Subcutaneous abdominal adipose tissue (tissue), 5 donors: Measurements from ENCODE around the gene NFE2L1.
"Not testable (repeated sequence)": the region's sequence is repeated elsewhere in the genome, so short reads cannot be mapped to it uniquely, and the experiment has no call there.

ENCODE experiments used
- H3K27ac ChIP-seq: one replicate; pipeline ENCODE4 v1.7.0; 2013; ENCODE audit warnings: low read depth, mild to moderate bottlenecking, inconsistent platforms, low read length, moderate library complexity
- H3K27me3 ChIP-seq, 5 donors: one replicate each; pipeline ENCODE4 v1.7.0; 2013; ENCODE audit warnings: low read length in 5 of 5, inconsistent platforms in 1 of 5; ENCODE audit not compliant: control insufficient read depth in 5 of 5, insufficient read depth in 4 of 5
- H3K36me3 ChIP-seq, 5 donors: one replicate each; pipeline ENCODE4 v1.7.0; 2013; ENCODE audit warnings: low read length in 5 of 5; ENCODE audit not compliant: control insufficient read depth in 5 of 5, insufficient read depth in 5 of 5
- H3K4me1 ChIP-seq, 5 donors: one replicate each; pipeline ENCODE4 v1.7.0; 2013; ENCODE audit warnings: low read length in 5 of 5, mild to moderate bottlenecking in 3 of 5, moderate library complexity in 1 of 5; ENCODE audit not compliant: control insufficient read depth in 5 of 5, insufficient read depth in 5 of 5
- H3K4me3 ChIP-seq, 5 donors: one replicate each; pipeline ENCODE4 v1.7.0; 2013; ENCODE audit warnings: low read length in 5 of 5, low read depth in 1 of 5
- H3K9ac ChIP-seq, 5 donors: one replicate each; pipeline ENCODE4 v1.7.0; 2013; ENCODE audit warnings: low read length in 5 of 5, mild to moderate bottlenecking in 4 of 5, moderate library complexity in 3 of 5
- H3K9me3 ChIP-seq, 5 donors: one replicate each; pipeline ENCODE4 v1.7.0; 2013; ENCODE audit warnings: low read length in 5 of 5; ENCODE audit not compliant: control insufficient read depth in 5 of 5
- donor health status: healthy.
- donor health status: healthy.
- donor health status: healthy.
- donor health status: healthy.
- donor health status: healthy.

NFE2L1 gene

GRCh38 chr17:48074322-48075081 lies 26.3 kb downstream of the NFE2L1 start:
- Histone ChIP-seq H3K36me3 (peaks cover 8 to 25% (median 21%) of the 10 kb centered on the region in 5 donors), H3K4me3 (no peak overlapping the region), H3K9ac (no peak overlapping the region), H3K27ac (peak overlapping the region; percentile 21), H3K27me3 (no peaks in the 10 kb centered on the region), H3K4me1 (peaks cover 0 to 31% (median 9%) of the 10 kb centered on the region in 5 donors), H3K9me3 (no peaks in the 10 kb centered on the region)

GRCh38 chr17:48077152-48077551 lies 29.0 kb downstream of the NFE2L1 start:
- H3K4me1 ChIP-seq, H3K9me3 ChIP-seq, H3K9ac ChIP-seq, H3K27ac ChIP-seq, H3K27me3 ChIP-seq, H3K4me3 ChIP-seq: not testable (repeated sequence)
- peaks cover 8 to 18% (median 16%) of the 10 kb centered on the region in 5 donors for H3K36me3 ChIP-seq

- peaks cover 0 to 10% (median 9%) of the 10 kb centered on the region in 5 donors for H3K4me1 ChIP-seq
- no peak overlapping the region for H3K4me3 ChIP-seq
- H3K9me3 ChIP-seq, result no peaks in the 10 kb centered on the region
- H3K27ac ChIP-seq, result no peak overlapping the region
- H3K9ac ChIP-seq, result no peak overlapping the region
- H3K27me3 ChIP-seq, result no peaks in the 10 kb centered on the region
- H3K36me3 ChIP-seq, result peaks cover 0 to under 1% (median 0%) of the 10 kb centered on the region in 5 donors
Measured at GRCh38 chr17:48081858-48082257, 33.7 kb downstream of the NFE2L1 start.

- Histone ChIP-seq H3K4me1 (peaks cover 0 to 10% (median 9%) of the 10 kb centered on the region in 5 donors), H3K27me3 (no peaks in the 10 kb centered on the region), H3K9ac (no peak overlapping the region), H3K9me3 (no peaks in the 10 kb centered on the region), H3K27ac (no peak overlapping the region), H3K4me3 (no peak overlapping the region), H3K36me3 (no peaks in the 10 kb centered on the region)
Measured at GRCh38 chr17:48084932-48085331, 36.8 kb downstream of the NFE2L1 start.

- no peaks in the 10 kb centered on the region for H3K9me3 ChIP-seq
- H3K36me3 ChIP-seq, result peaks cover 0 to 8% (median 0%) of the 10 kb centered on the region in 5 donors
- no peak overlapping the region for H3K27ac ChIP-seq
- H3K9ac ChIP-seq, result no peak overlapping the region
- H3K27me3 ChIP-seq, result no peaks in the 10 kb centered on the region
- H3K4me3 ChIP-seq, result no peak overlapping the region
- H3K4me1 ChIP-seq, result peaks cover 0 to 6% (median 0%) of the 10 kb centered on the region in 5 donors
Measured at GRCh38 chr17:48093341-48094045, 45.3 kb downstream of the NFE2L1 start.

- H3K27ac ChIP-seq, result no peak overlapping the region
- H3K4me1 ChIP-seq, result peaks cover 0 to 11% (median 6%) of the 10 kb centered on the region in 5 donors
Measured at GRCh38 chr17:48095611-48096010, 47.5 kb downstream of the NFE2L1 start.

GRCh38 chr17:48100160-48100559 lies 52.0 kb downstream of the NFE2L1 start:
- peaks cover 0 to 6% (median 3%) of the 10 kb centered on the region in 5 donors for H3K9me3 ChIP-seq
- H3K4me1 ChIP-seq, result peaks cover 0 to 21% (median 14%) of the 10 kb centered on the region in 5 donors
- peak overlapping the region in 4 of 5 donors; percentile 71 to 78 (median 73) for H3K9ac ChIP-seq
- no peaks in the 10 kb centered on the region for H3K27me3 ChIP-seq
- H3K27ac ChIP-seq, result no peak overlapping the region
- peak overlapping the region; percentile 74 to 87 (median 80) for H3K4me3 ChIP-seq
- no peaks in the 10 kb centered on the region for H3K36me3 ChIP-seq

More at GRCh38 chr17:48095611-48096010, 47.5 kb downstream of the NFE2L1 start:
- no peaks in the 10 kb centered on the region for H3K27me3 ChIP-seq
- H3K9ac ChIP-seq, result no peak overlapping the region
- H3K9me3 ChIP-seq, result no peaks in the 10 kb centered on the region
- H3K4me3 ChIP-seq, result no peak overlapping the region
- peaks cover 0 to 8% (median 0%) of the 10 kb centered on the region in 5 donors for H3K36me3 ChIP-seq

GRCh38 chr17:48100591-48101011 lies 52.4 kb downstream of the NFE2L1 start:
- H3K9ac ChIP-seq, result peak overlapping the region; percentile 56 to 78 (median 73)
- H3K4me1 ChIP-seq, result peaks cover 0 to 20% (median 12%) of the 10 kb centered on the region in 5 donors
- H3K27ac ChIP-seq, result peak overlapping the region; percentile 72
- H3K4me3 ChIP-seq, result peak overlapping the region; percentile 74 to 87 (median 80)
- H3K36me3 ChIP-seq, result no peaks in the 10 kb centered on the region
- no peaks in the 10 kb centered on the region for H3K27me3 ChIP-seq
- H3K9me3 ChIP-seq, result peaks cover 0 to 6% (median 3%) of the 10 kb centered on the region in 5 donors

- H3K9me3 ChIP-seq, result peaks cover 0 to 6% (median 3%) of the 10 kb centered on the region in 5 donors
- H3K27ac ChIP-seq, result peak within 1 kb of the TSS; percentile 72
- peak within 1 kb of the TSS; percentile 74 to 87 (median 80) for H3K4me3 ChIP-seq
- H3K4me1 ChIP-seq, result peaks cover 0 to 18% (median 11%) of the 10 kb centered on the region in 5 donors
- H3K27me3 ChIP-seq, result no peaks in the 10 kb centered on the region
- H3K36me3 ChIP-seq, result no peaks in the 10 kb centered on the region
- H3K9ac ChIP-seq, result peak within 1 kb of the TSS; percentile 56 to 78 (median 73)
Measured at GRCh38 chr17:48101012-48101720, 53.0 kb downstream of the NFE2L1 start, which contains the start of gene CBX1. Gene CBX1, minus strand, starts transcription at chr17:48101478. Its CDS starts 24,474 bp downstream, at chr17:48077004.
